RKO (cell line): ENCODE results near the gene SPNS2.

Source experiments
- DNase-seq: peaks from one replicate; pipeline ENCODE4 v3.0.0-alpha.2; 2016; ENCODE audit warnings: low spot score

The SPNS2 gene

GRCh38 chr17:4520060-4520893 is 21.6 kb downstream of the SPNS2 start:
- no peak for DNase-seq

DNA sequence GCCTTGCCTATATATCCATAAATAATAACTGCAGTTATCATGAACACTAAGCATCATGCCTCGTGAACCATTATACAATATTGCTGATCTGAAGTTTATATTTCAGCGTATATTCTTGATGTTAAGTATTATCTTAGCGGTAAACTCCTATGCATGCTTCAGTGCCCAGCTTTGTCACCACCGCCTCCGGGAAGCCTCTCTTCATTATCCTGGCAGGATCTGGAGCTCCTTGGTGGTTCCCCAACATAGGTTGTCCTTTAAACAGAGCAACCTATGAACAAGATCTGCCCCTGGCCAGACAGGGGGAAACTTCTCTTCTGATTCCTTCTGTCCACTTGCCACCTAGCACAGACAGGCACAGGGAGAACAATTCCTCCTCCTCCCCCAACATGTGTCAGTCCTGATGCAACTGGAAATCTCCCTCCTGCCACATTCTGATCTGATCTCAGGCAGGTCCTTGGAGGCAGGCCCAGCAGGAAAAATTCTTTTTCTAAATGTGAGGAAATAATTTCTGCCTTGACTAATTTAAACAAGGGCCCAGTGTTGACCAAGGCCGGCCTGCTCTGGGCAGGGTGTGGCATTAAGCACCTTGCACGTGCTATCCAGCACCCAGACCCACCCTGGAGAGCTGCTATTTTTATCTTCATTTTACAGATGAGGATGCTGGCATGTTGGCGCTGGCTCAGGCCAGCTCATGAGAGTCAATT is 22.4 kb downstream of the SPNS2 start:
- DNase-seq = no peak

DNA sequence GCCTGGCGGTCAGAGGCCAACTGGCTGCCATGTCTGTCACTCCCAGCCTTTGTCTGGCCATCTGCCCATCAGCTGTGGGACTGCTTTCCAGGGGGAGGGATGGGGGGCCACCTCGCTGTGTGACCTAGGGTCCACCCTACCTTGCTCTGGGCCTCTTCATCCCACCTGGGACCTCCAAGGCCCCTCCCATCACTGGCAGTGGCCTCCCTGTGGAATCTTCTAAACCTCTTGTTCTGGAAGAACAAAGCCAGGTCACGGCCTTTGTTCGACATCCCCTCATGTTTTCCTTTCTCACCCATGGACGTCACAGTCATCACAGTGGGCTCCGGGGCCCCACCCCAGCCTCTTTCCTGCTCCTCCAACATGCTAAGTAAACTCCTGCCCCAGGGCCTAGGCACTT is 24.0 kb downstream of the SPNS2 start:
- no peak for DNase-seq

GRCh38 chr17:4523946-4524345 is 25.3 kb downstream of the SPNS2 start:
- DNase-seq = no peak

- no peak for DNase-seq
These were observed 27.2 kb downstream of the SPNS2 start for GRCh38 chr17:4525691-4526397.

GRCh38 chr17:4527134-4527533 is 28.5 kb downstream of the SPNS2 start:
- no peak for DNase-seq

- no peak for DNase-seq
These were observed 29.0 kb downstream of the SPNS2 start for GRCh38 chr17:4527566-4528125.

- DNase-seq = no peak
These were observed 31.0 kb downstream of the SPNS2 start for GRCh38 chr17:4529533-4530152.

DNA sequence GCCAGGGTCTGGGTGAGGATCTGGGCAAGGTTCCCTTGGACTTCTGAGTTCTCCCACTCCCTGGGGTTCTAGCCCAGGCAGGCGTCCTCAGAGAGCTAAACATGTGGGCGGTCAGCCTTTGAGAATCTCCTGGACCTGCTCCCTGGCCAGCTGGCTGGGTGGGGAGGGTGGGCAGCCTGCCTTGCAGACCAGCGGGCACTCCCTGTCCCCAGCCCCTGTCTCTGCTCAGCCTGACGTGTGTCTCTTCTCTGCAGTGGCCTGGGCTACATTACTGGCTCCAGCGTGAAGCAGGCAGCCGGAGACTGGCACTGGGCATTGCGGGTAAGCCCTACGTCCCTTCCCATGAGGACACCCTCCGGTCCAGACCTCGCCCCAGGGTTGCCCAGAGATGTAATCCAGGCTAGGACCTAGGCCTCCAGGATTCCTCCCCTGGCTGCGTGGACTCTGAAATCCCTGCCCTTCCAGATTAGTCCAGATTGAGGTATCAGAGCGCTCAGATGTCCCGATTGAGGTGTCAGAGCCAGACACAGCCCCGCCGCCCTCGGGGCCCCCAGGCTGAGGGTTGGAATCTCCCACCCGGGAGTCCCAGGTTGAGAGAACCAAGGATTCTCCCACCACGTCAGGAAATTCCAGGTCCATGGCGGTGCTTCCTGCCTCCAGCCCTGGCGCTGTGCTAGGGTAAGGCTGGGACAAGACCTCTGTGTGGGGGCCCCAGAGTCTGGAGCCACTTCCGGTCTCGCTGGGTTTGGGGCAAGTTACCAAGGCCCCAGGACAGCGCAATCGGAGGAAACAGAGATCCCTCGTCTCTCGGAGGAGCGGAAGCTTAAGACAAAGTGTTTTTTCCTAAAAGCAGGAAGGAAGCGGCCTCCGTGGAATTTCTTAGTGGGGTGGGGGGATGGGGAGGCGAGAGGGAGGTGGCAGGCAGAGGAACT is 32.4 kb downstream of the SPNS2 start:
- no peak for DNase-seq

- DNase-seq = no peak
These were observed 33.5 kb downstream of the SPNS2 start for GRCh38 chr17:4531988-4532736.

DNA sequence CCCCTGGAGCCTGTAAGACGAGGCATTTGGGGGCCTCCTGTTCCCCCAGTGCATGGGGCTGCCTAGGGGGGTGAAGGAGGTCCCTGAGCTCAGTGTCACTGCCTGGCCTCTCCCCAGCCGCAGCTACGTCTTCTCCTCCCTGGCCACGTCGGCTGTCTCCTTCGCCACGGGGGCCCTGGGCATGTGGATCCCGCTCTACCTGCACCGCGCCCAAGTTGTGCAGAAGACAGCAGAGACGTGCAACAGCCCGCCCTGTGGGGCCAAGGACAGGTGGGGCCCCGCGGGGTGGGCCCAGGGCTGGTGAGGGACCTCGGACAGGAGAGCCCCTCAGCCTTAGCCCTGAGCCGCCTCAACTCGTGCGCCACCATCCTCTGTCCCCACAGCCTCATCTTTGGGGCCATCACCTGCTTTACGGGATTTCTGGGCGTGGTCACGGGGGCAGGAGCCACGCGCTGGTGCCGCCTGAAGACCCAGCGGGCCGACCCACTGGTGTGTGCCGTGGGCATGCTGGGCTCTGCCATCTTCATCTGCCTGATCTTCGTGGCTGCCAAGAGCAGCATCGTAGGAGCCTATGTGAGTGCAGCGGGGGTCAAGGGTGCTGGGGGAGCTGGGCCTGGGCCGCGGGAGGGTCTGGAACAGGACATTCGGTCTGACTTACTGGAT is 34.3 kb downstream of the SPNS2 start:
- no peak for DNase-seq

GRCh38 chr17:4533523-4534504 is 35.1 kb downstream of the SPNS2 start:
- no peak for DNase-seq

DNA sequence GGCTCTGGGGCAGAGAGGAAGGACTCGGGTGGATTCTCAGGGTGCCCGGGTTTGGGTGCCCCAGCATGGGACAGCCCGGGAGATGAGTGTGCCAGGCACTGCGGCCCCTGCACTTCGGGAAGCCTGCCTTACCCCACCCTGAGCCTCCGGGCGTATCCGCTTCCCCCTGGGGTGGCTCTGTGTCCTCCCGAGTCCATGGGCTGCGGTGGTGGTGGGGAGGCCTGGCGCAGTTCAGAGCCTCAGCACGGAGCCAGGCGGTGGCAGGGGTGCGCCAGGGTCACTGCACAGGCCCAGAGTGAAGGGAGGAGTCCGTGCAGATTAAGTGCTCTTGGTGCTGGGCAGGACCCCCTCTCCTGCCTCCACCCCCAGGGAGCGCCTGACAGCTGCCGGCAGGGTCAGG is 35.8 kb downstream of the SPNS2 start:
- DNase-seq = no peak

GRCh38 chr17:4534928-4535666 is 36.4 kb downstream of the SPNS2 start:
- no peak for DNase-seq

DNA sequence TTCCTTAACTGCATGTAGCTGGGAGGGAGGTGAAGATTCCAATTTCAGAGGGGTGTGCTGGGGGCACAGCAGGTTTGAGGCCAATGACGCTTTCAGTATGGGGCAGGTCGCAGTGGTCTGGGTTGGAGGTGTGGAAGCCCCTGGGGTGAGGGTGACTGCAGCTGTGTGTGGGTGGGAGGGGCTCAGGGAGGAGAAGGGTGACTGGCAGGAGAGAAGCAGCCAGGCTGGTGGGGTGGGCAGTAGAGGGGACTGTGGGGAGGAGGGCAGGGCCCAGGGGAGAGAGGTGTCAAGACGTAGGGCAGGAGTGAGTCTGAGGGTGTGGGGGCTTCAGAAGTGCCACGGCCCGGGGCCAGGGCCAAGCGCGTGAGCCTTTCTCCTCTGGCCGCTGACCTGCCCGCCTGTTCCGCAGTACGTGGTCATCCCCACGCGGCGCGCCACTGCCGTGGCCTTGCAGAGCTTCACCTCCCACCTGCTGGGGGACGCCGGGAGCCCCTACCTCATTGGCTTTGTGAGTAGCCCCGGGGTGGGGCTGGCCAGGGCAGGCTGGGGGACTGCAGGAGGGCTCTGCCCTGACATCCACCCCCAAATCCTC is 37.1 kb downstream of the SPNS2 start:
- no peak for DNase-seq

- no peak for DNase-seq
These were observed 37.6 kb downstream of the SPNS2 start for GRCh38 chr17:4536259-4536741.

- DNase-seq = no peak
These were observed 38.2 kb downstream of the SPNS2 start for GRCh38 chr17:4536742-4537411.
